ENCODE measurements around the gene MBNL1. TPM values are rescaled to one million over a fixed set of nuclear protein-coding genes. Genes with fewer than 3 reads are reported as not detected.
A peak's percentile ranks its signal among the peaks of the same experiment; 100 is the strongest.

Gene MBNL1
- total and polyA plus RNA-seq, 2 of the 4 experiments (the other 2 are of a cell fraction), result 127 to 664 TPM

DNA sequence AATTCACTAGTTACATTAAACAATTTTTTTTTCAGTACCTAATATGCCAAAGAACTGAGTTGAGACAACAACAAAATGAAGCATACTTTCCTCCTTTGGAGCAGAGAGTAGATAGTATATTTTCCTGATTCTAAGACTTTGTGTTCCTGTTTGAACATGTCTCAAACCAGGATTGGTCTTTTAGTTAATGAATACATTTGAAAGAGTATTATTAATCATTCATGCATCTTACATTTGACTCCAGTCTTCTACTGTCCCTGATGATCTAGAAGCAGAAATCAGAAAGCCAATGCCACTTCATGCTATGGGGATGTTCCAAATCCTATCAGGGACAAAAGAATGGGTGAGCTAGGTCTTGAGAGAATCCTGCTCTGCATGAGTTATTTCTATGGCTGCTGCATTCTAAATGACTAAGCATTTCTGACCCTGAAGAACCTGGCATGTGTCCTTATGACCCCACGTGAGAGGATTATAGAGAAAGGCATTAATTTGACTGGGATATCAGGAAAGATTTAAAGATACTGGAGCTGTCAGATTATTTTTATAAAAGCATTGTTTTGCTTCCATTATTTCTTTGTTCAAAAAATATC, 32.9 kb upstream of the MBNL1 start:
- no peak overlapping the region; the same call in 2 of the 3 replicates for H2BK15ac ChIP-seq (ENCODE audit: low read depth, low read length)
- TF ChIP-seq NFE2L2 (IDR thresholded peaks at IDR 0.05; ENCODE audit: low read depth, low read length) (peak; percentile 57), MAZ (IDR thresholded peaks at IDR 0.05; ENCODE audit: borderline replicate concordance, low read depth, low read length) (no peak), CEBPB (IDR thresholded peaks at IDR 0.05; ENCODE audit: low read depth, low read length) (no peak), BHLHE40 (IDR thresholded peaks at IDR 0.05; ENCODE audit: low read depth, low read length) (no peak; the same call in 1 of the 2 replicates), SMC3 (IDR thresholded peaks at IDR 0.05; ENCODE audit: low read depth, low read length) (no peak)
- H2AFZ ChIP-seq (replicated peaks; ENCODE audit: low read length, poor library complexity), result no peak overlapping the region
- H3K18ac ChIP-seq (ENCODE audit: low read depth, low read length), result peak overlapping the region; percentile 17; the same call in 1 of the 2 replicates
- H3K14ac ChIP-seq (replicated peaks; ENCODE audit: low read depth, low read length), result peak overlapping the region; percentile 70; the same call in 1 of the 2 replicates
- ATAC-seq (ENCODE audit: low read depth) (no peak), DNase-seq (peak; percentile 18)
- intact Hi-C loops (cut with micrococcal nuclease), result no loop called here
- H4K20me1 ChIP-seq (ENCODE audit: insufficient read depth, low read length), result no peaks in the 10 kb centered on the region
- peak overlapping the region; percentile 46 for H2BK120ac ChIP-seq (ENCODE audit: low read depth, low read length)
- no peak overlapping the region for H4K5ac ChIP-seq (ENCODE audit: low read depth, low read length)
- H3K9me3 ChIP-seq (ENCODE audit: control insufficient read depth, insufficient read depth, low read length), result no peaks in the 10 kb centered on the region
- WGBS, 2 experiments (ENCODE audit: extremely low coverage in 2 of 2, insufficient read length in 1 of 2), result no CpG with 5 or more reads among the region's 1 CpG
- ChIA-PET POLR2A (ENCODE audit: unreplicated experiment) (no interaction called here), CTCF (interaction anchor here (0.6 kb wide), 1 partner anchor 188 kb away, joined by 3 read pairs; no protein-coding TSS in a partner anchor)
- peak overlapping the region in 1 of 2 experiments; percentile 50; a peak in 1 of 4 replicates for H4K8ac ChIP-seq (ENCODE audit: low read depth in 2 of 2, low read length in 2 of 2)
- H3K79me1 ChIP-seq (ENCODE audit: low read depth in 1 of 2, low read length in 2 of 2), result no peaks in the 10 kb centered on the region
- no peak overlapping the region for H3K9ac ChIP-seq (ENCODE audit: low read depth, low read length)
- H2AK5ac ChIP-seq (ENCODE audit: low read depth, low read length), result no peak overlapping the region
- H2AK9ac ChIP-seq (replicated peaks; ENCODE audit: low read depth, low read length, poor library complexity), result no peak overlapping the region
- H3K4ac ChIP-seq (ENCODE audit: low read depth, low read length), result peak overlapping the region; percentile 60
- in situ Hi-C loops (cut with MboI; ENCODE audit: low sequenced_read_pairs), result no loop called here
- peaks cover 6% of the 10 kb centered on the region; the same call in 1 of the 2 replicates for H3K4me1 ChIP-seq (ENCODE audit: control insufficient read depth, insufficient read depth, low read length)
- no peak overlapping the region for H3K4me3 ChIP-seq (ENCODE audit: insufficient read depth, low read depth, low read length)
- H3K27ac ChIP-seq (ENCODE audit: insufficient read depth, low read length), result no peak overlapping the region
- no peak overlapping the region for H4K91ac ChIP-seq (ENCODE audit: insufficient read depth, low read depth, low read length)
- peak overlapping the region; percentile 53; the same call in 1 of the 2 replicates for H3K56ac ChIP-seq (ENCODE audit: extremely low read depth, insufficient read depth, low read length)
- peak overlapping the region; percentile 49 for H2BK20ac ChIP-seq (ENCODE audit: low read depth, low read length)
- no peaks in the 10 kb centered on the region for H3K36me3 ChIP-seq (ENCODE audit: control insufficient read depth, insufficient read depth, low read length)
- peak overlapping the region; percentile 83 for H3K23ac ChIP-seq (ENCODE audit: low read depth, low read length)
- dilution Hi-C loops (cut with HindIII; ENCODE audit: low sequenced_read_pairs, unreplicated experiment), result no loop called here
- peak overlapping the region; percentile 50 for H2BK5ac ChIP-seq (ENCODE audit: low read depth, low read length, poor library complexity, severe bottlenecking)
- no peaks in the 10 kb centered on the region for H3K27me3 ChIP-seq (ENCODE audit: control insufficient read depth, insufficient read depth, low read length)
- BruUV-seq (replicated peaks), result no TSS peak
- peaks cover 3% of the 10 kb centered on the region for H3K9me1 ChIP-seq (ENCODE audit: insufficient read depth, low read length)
- H3K4me2 ChIP-seq (ENCODE audit: low read depth, low read length), result no peak overlapping the region
